Stomach (tissue), 9 donors: Measurements from ENCODE around the gene TEX29. TPM values are rescaled to one million over a fixed set of nuclear protein-coding genes. Genes with fewer than 3 reads are reported as not detected.

Source experiments
- DNase-seq, 2 donors: peaks; one replicate each; pipeline versions ENCODE4 v3.0.0 to v3.0.0-alpha.2; 2013 to 2019
- H3K27ac ChIP-seq, 5 donors: fragments of 200-600 bp in 4 of 5; sonication (generic) in 4 of 5; one replicate each; pipeline ENCODE4 v1.5.1; 2013 to 2019; ENCODE audit warnings: mild to moderate bottlenecking in 1 of 5, moderate library complexity in 1 of 5
- H3K27me3 ChIP-seq, 3 donors: fragments of 200-600 bp; sonication (generic); one replicate each; pipeline ENCODE4 v1.5.1; 2017 to 2019; ENCODE audit warnings: mixed run types in 1 of 3
- H3K36me3 ChIP-seq, 4 donors: fragments of 200-600 bp; sonication (generic); 1 replicate in 3 of 4; 2 replicates in 1 of 4; pipeline ENCODE4 v1.5.1; 2016 to 2019
- H3K4me1 ChIP-seq, 4 donors: fragments of 200-600 bp; sonication (generic); one replicate each; pipeline ENCODE4 v1.5.1; 2016 to 2019
- H3K4me3 ChIP-seq, 4 donors: fragments of 200-600 bp; sonication (generic) in 3 of 4; one replicate each; pipeline ENCODE4 v1.5.1; 2016 to 2019; ENCODE audit warnings: mild to moderate bottlenecking in 1 of 4
- H3K9me3 ChIP-seq, 4 donors: fragments of 200-600 bp; sonication (generic); one replicate each; pipeline ENCODE4 v1.5.1; 2016 to 2019
- EP300 ChIP-seq: sonication (generic); formaldehyde crosslinking; IDR thresholded peaks from one replicate; pipeline ENCODE4 v1.6.1; 2017; ENCODE audit warnings: antibody characterized with exemption
- POLR2A ChIP-seq, 4 donors: fragments of 450-650 bp; IDR thresholded peaks; one replicate each; pipeline ENCODE4 v1.6.1; 2016; ENCODE audit warnings: antibody characterized with exemption in 4 of 4, control low read depth in 2 of 4, mild to moderate bottlenecking in 1 of 4, moderate library complexity in 1 of 4
- POLR2AphosphoS5 ChIP-seq, 3 donors: sonication (generic); formaldehyde crosslinking; IDR thresholded peaks; one replicate each; pipeline ENCODE4 v1.6.1; 2016; ENCODE audit warnings: antibody characterized with exemption in 3 of 3
- WGBS, 5 donors: extraction: QIAGEN DNeasy Blood & Tissue Kit in 3 of 5; methylation state at CpG; one replicate each; pipeline versions ENCODE4 v1.1.5 to v1.1.7; 2013 to 2018; 5-methylcytosine and 5-hydroxymethylcytosine counted together
- intact Hi-C: fragments of 100-400 bp; cut with DNase I; formaldehyde crosslinking; loops from one replicate; pipeline ENCODE4 v1.15.1; 2023; ENCODE audit warnings: low total_unique reads
- polyA plus RNA-seq, 3 donors: library from polyadenylated mRNA; stranded (reverse); fragments of 200-250 nt; gene quantifications; one replicate each; pipeline ENCODE4 v1.2.3, GENCODE V29; 2013
- total RNA-seq, 5 donors: library from RNA; depleted of rRNA; stranded (reverse); fragments of >200 nt; gene quantifications; one replicate each; pipeline versions ENCODE4 v1.1.0 to v1.2.3, GENCODE V29; 2014 to 2016
- TF ChIP-seq, protein P1 (sequence below), 7 experiments: fragments of 450-650 bp in 4 of 7; fragments of 200-600 bp in 3 of 7; sonication (generic) in 3 of 7; IDR thresholded peaks; one replicate each; pipeline ENCODE4 v1.5.1; 2016 to 2019; ENCODE audit warnings: antibody characterized with exemption in 7 of 7, control low read depth in 2 of 7, mild to moderate bottlenecking in 1 of 7
- donor health status: healthy with polysubstance abuse.
- donor health status: Bipolar disorder and iron deficiency.
- donor health status: healthy.

Gene TEX29
- total and polyA plus RNA-seq, 8 donors: 0.87 to 2.2 TPM; not detected in 6

- WGBS, 5 donors: 88 to 93% (median 89%) methylated on average over 32 of the region's 32 CpGs
- no peaks in the 10 kb centered on the region for H3K4me1 ChIP-seq
- no peak overlapping the region for H3K4me3 ChIP-seq
- H3K36me3 ChIP-seq: no peaks in the 10 kb centered on the region
- TF ChIP-seq EP300: no peak
- TF ChIP-seq, protein P1, sequence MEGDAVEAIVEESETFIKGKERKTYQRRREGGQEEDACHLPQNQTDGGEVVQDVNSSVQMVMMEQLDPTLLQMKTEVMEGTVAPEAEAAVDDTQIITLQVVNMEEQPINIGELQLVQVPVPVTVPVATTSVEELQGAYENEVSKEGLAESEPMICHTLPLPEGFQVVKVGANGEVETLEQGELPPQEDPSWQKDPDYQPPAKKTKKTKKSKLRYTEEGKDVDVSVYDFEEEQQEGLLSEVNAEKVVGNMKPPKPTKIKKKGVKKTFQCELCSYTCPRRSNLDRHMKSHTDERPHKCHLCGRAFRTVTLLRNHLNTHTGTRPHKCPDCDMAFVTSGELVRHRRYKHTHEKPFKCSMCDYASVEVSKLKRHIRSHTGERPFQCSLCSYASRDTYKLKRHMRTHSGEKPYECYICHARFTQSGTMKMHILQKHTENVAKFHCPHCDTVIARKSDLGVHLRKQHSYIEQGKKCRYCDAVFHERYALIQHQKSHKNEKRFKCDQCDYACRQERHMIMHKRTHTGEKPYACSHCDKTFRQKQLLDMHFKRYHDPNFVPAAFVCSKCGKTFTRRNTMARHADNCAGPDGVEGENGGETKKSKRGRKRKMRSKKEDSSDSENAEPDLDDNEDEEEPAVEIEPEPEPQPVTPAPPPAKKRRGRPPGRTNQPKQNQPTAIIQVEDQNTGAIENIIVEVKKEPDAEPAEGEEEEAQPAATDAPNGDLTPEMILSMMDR (IDR thresholded peaks at IDR 0.05): no peak
- no peaks in the 10 kb centered on the region for H3K27me3 ChIP-seq
- intact Hi-C loops: no loop called here
- DNase-seq: no peak
- no peak overlapping the region for H3K27ac ChIP-seq
- H3K9me3 ChIP-seq: no peaks in the 10 kb centered on the region
Measured at GRCh38 chr13:111327730-111328573, 7.5 kb downstream of the TEX29 start.

GRCh38 chr13:111328574-111329410, 8.3 kb downstream of the TEX29 start:
- H3K36me3 ChIP-seq: no peaks in the 10 kb centered on the region

DNA sequence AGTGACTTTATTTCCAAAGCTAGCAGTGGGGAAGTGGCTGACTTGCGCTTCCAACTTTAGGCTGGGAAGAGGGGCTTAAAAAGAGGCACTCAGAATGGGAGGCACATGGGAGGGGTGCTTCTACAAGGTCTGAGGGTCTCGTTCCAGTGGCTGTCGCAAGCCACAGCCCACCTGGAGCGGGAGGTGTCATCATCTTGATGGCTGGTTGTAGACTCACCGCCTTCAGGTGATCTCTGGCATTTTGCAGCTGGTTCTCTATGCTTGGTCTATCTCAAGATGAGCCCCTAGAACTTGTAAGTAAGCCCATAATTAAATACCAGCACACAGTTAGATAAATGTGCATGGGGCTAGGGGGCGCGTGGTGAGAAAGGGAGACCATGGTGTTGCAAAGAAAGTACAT, 9.2 kb downstream of the TEX29 start:
- no peak overlapping the region for H3K4me3 ChIP-seq
- DNase-seq: no peak
- no peaks in the 10 kb centered on the region for H3K4me1 ChIP-seq
- H3K36me3 ChIP-seq: no peaks in the 10 kb centered on the region
- no peaks in the 10 kb centered on the region for H3K9me3 ChIP-seq
- intact Hi-C loops: no loop called here
- TF ChIP-seq POLR2A (IDR thresholded peaks at IDR 0.05) (no peak), EP300 (no peak), POLR2AphosphoS5 (IDR thresholded peaks at IDR 0.05) (no peak)
- TF ChIP-seq, protein P1 (IDR thresholded peaks at IDR 0.05): no peak
- H3K27me3 ChIP-seq: no peaks in the 10 kb centered on the region
- H3K27ac ChIP-seq: no peak overlapping the region
- 92 to 95% (median 94%) methylated on average over 7 of the region's 7 CpGs for WGBS, 5 donors

More at GRCh38 chr13:111328574-111329410, 8.3 kb downstream of the TEX29 start:
- Histone ChIP-seq H3K4me3 (no peak overlapping the region), H3K27me3 (no peaks in the 10 kb centered on the region), H3K9me3 (no peaks in the 10 kb centered on the region), H3K27ac (no peak overlapping the region), H3K4me1 (no peaks in the 10 kb centered on the region)
- intact Hi-C loops: no loop called here
- TF ChIP-seq POLR2AphosphoS5 (IDR thresholded peaks at IDR 0.05): no peak
- TF ChIP-seq, protein P1 (IDR thresholded peaks at IDR 0.05): no peak
- TF ChIP-seq EP300: no peak
- no peak for TF ChIP-seq POLR2A (IDR thresholded peaks at IDR 0.05)
- WGBS, 5 donors: 86 to 89% (median 88%) methylated on average over 27 to 30 of the region's 30 CpGs
- DNase-seq: no peak

GRCh38 chr13:111330066-111330610, 9.7 kb downstream of the TEX29 start:
- TF ChIP-seq EP300 (no peak), POLR2AphosphoS5 (IDR thresholded peaks at IDR 0.05) (no peak), POLR2A (IDR thresholded peaks at IDR 0.05) (no peak)
- TF ChIP-seq, protein P1 (IDR thresholded peaks at IDR 0.05): no peak
- H3K4me3 ChIP-seq: no peak overlapping the region
- H3K27ac ChIP-seq: no peak overlapping the region
- no peaks in the 10 kb centered on the region for H3K27me3 ChIP-seq
- H3K4me1 ChIP-seq: no peaks in the 10 kb centered on the region
- H3K9me3 ChIP-seq: no peaks in the 10 kb centered on the region
- intact Hi-C loops: no loop called here
- DNase-seq: no peak
- WGBS, 5 donors: 69 to 85% (median 81%) methylated on average over 11 of the region's 11 CpGs
- no peaks in the 10 kb centered on the region for H3K36me3 ChIP-seq
